Vagina (tissue), 2 donors: ENCODE data around the gene UGT1A3. TPM values are rescaled to one million over a fixed set of nuclear protein-coding genes. Genes with fewer than 3 reads are reported as not detected.
"Not testable (repeated sequence)": the region's sequence is repeated elsewhere in the genome, so short reads cannot be mapped to it uniquely, and the experiment has no call there.

Source experiments
- DNase-seq, 2 donors: peaks; one replicate each; pipeline ENCODE4 v3.0.0-alpha.2; 2017; ENCODE audit errors: extremely low spot score in 2 of 2
- H3K27ac ChIP-seq: fragments of 200-600 bp; sonication (generic); one replicate; pipeline ENCODE4 v1.5.1; 2019
- H3K27me3 ChIP-seq: fragments of 200-600 bp; sonication (generic); one replicate; pipeline ENCODE4 v1.5.1; 2019
- H3K36me3 ChIP-seq, 2 donors: fragments of 200-600 bp; sonication (generic); one replicate each; pipeline ENCODE4 v1.5.1; 2017 to 2019
- H3K4me1 ChIP-seq: fragments of 200-600 bp; sonication (generic); one replicate; pipeline ENCODE4 v1.5.1; 2019
- H3K4me3 ChIP-seq, 2 donors: fragments of 200-600 bp; sonication (generic); 1 replicate in 1 of 2; 2 replicates in 1 of 2; pipeline ENCODE4 v1.5.1; 2016 to 2019
- H3K9me3 ChIP-seq: fragments of 200-600 bp; sonication (generic); one replicate; pipeline ENCODE4 v1.5.1; 2019
- CTCF ChIP-seq, 3 experiments: fragments of 450-650 bp in 2 of 3; fragments of 200-600 bp in 1 of 3; sonication (generic) in 1 of 3; IDR thresholded peaks; one replicate each; pipeline ENCODE4 v1.5.1; 2017 to 2019; ENCODE audit warnings: antibody characterized with exemption in 3 of 3, mild to moderate bottlenecking in 2 of 3, moderate library complexity in 2 of 3
- POLR2A ChIP-seq, 2 donors: fragments of 450-650 bp; IDR thresholded peaks; one replicate each; pipeline ENCODE4 v1.6.1; 2017; ENCODE audit warnings: antibody characterized with exemption in 2 of 2, mild to moderate bottlenecking in 2 of 2, moderate library complexity in 2 of 2
- POLR2AphosphoS5 ChIP-seq, 2 donors: sonication (generic); formaldehyde crosslinking; IDR thresholded peaks; one replicate each; pipeline ENCODE4 v1.9.0; 2017; ENCODE audit warnings: antibody characterized with exemption in 2 of 2, mild to moderate bottlenecking in 2 of 2, low read depth in 1 of 2; ENCODE audit not compliant: insufficient read depth in 1 of 2
- intact Hi-C: fragments of 100-400 bp; cut with DNase I; formaldehyde crosslinking; loops from one replicate; pipeline ENCODE4 v1.15.1; 2023
- total RNA-seq: library from RNA; depleted of rRNA; stranded (reverse); fragments of >200 nt; gene quantifications from one replicate; pipeline ENCODE4 v1.2.3, GENCODE V29; 2016

Gene UGT1A3
- total RNA-seq, 1 donor from 2014 or later, result not detected

- intact Hi-C loops, result no loop called here
- DNase-seq, result no peak
- H3K4me3 ChIP-seq, result no peak overlapping the region
These were observed 14.7 kb upstream of the UGT1A3 start for GRCh38 chr2:233714121-233714520.

GRCh38 chr2:233718552-233718951 lies 10.3 kb upstream of the UGT1A3 start, which contains the start of gene UGT1A4:
TSS of gene UGT1A4 (plus strand) at chr2:233718736. CDS start at chr2:233718821, 85 bp downstream.
- Histone ChIP-seq H3K36me3 (no peaks in the 10 kb centered on the region), H3K27me3 (no peaks in the 10 kb centered on the region), H3K4me1 (no peaks in the 10 kb centered on the region), H3K27ac (no peak within 1 kb of the TSS), H3K9me3 (no peaks in the 10 kb centered on the region), H3K4me3 (no peak within 1 kb of the TSS)
- intact Hi-C loops, result no loop called here
- TF ChIP-seq CTCF (IDR thresholded peaks at IDR 0.05) (no peak), POLR2A (IDR thresholded peaks at IDR 0.05) (no peak), POLR2AphosphoS5 (IDR thresholded peaks at IDR 0.05; ENCODE audit: insufficient read depth in 1 of 2, low read depth in 1 of 2) (no peak)
- no peak for DNase-seq

More at GRCh38 chr2:233714121-233714520, 14.7 kb upstream of the UGT1A3 start:
- H3K27ac ChIP-seq, result no peak overlapping the region
- H3K9me3 ChIP-seq, result no peaks in the 10 kb centered on the region
- H3K27me3 ChIP-seq, result no peaks in the 10 kb centered on the region
- H3K36me3 ChIP-seq, result no peaks in the 10 kb centered on the region
- no peak for TF ChIP-seq CTCF (IDR thresholded peaks at IDR 0.05)
- TF ChIP-seq POLR2A (IDR thresholded peaks at IDR 0.05), result no peak
- TF ChIP-seq POLR2AphosphoS5 (IDR thresholded peaks at IDR 0.05; ENCODE audit: insufficient read depth in 1 of 2, low read depth in 1 of 2), result no peak
- no peaks in the 10 kb centered on the region for H3K4me1 ChIP-seq

GRCh38 chr2:233736868-233737653 lies 8.2 kb downstream of the UGT1A3 start:
- H3K4me3 ChIP-seq, DNase-seq, H3K36me3 ChIP-seq, H3K27ac ChIP-seq, H3K9me3 ChIP-seq, H3K4me1 ChIP-seq, intact Hi-C loops, H3K27me3 ChIP-seq: not testable (repeated sequence)

GRCh38 chr2:233740870-233741269 lies 12.0 kb downstream of the UGT1A3 start:
- TF ChIP-seq POLR2AphosphoS5 (IDR thresholded peaks at IDR 0.05; ENCODE audit: insufficient read depth in 1 of 2, low read depth in 1 of 2) (no peak), POLR2A (IDR thresholded peaks at IDR 0.05) (no peak), CTCF (IDR thresholded peaks at IDR 0.05) (no peak)
- H3K4me1 ChIP-seq, result no peaks in the 10 kb centered on the region
- H3K4me3 ChIP-seq, result no peak overlapping the region
- H3K36me3 ChIP-seq, result no peaks in the 10 kb centered on the region
- H3K9me3 ChIP-seq, result no peaks in the 10 kb centered on the region
- H3K27ac ChIP-seq, result no peak overlapping the region
- intact Hi-C loops, result no loop called here
- no peaks in the 10 kb centered on the region for H3K27me3 ChIP-seq
- DNase-seq, result no peak

GRCh38 chr2:233743464-233744259 lies 14.8 kb downstream of the UGT1A3 start:
- no peak for DNase-seq
- TF ChIP-seq POLR2AphosphoS5 (IDR thresholded peaks at IDR 0.05; ENCODE audit: insufficient read depth in 1 of 2, low read depth in 1 of 2) (no peak), CTCF (IDR thresholded peaks at IDR 0.05) (no peak), POLR2A (IDR thresholded peaks at IDR 0.05) (no peak)
- Histone ChIP-seq H3K4me1 (no peaks in the 10 kb centered on the region), H3K27me3 (no peaks in the 10 kb centered on the region), H3K4me3 (no peak overlapping the region), H3K36me3 (no peaks in the 10 kb centered on the region), H3K27ac (no peak overlapping the region), H3K9me3 (no peaks in the 10 kb centered on the region)
- intact Hi-C loops, result no loop called here
